CD4-positive, alpha-beta T cell treated with Interleukin-2 at 100 ng/mL for 4 hours (primary cell): Measurements from ENCODE around the gene WNK3.

Experiments used
- DNase-seq: peaks from one replicate; pipeline ENCODE4 v3.0.0-alpha.2; 2020; ENCODE audit warnings: low spot score

Gene WNK3

DNA sequence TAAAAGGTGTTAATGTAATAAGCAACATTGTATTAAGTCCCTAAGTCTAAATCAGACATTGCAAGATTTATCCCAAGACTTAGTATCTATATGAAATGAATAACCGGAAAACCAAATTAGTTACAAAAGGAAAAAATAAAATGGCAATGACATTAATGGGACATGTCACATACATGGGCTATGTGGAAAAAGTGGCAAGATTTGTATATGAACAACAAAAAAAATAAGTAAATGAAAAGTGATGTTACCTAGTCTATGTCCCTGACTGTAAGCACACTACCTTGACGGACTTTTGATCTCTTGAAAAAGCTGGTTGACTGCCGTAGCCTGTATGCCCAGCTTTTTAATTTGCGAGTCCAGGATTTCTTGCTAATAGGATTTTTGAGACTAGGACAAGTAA lies 119.3 kb downstream of the WNK3 start:
- no peak for DNase-seq

- no peak for DNase-seq
These were observed 120.8 kb downstream of the WNK3 start for GRCh38 chrX:54237014-54237413.

DNA sequence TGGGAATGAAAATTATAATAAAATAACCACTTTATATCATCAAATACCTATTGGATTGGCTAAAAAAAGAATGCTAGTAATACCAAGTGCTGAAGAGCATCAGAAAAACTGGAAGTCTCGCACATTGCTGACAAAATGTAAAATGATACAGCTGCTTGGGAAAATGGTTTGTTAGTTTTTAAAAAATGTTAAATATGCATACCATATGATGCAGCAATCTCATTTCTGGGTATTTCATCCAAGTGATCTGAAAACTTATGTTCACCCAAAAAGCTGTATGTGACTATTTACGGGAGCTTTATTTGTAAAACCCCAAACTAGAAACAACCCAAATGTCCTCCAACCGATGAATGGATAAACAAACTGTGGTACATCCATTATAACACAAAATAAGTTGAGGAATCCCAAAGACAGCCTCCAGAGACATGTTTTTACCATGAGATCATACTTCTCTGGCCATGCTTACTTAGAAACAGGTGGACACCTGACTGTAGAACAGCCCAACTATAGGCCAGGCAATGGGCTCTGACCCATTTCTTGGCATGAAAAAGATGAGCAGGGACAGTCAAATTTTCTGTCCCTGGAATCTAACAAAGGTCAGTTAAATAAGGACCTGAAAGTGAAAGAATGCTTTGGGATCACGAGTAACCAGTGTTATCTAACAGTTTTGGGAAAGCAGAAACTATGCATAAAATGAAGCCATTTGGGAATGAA lies 127.3 kb downstream of the WNK3 start:
- no peak for DNase-seq

- no peak for DNase-seq
These were observed 134.3 kb downstream of the WNK3 start for GRCh38 chrX:54223581-54223980.

GRCh38 chrX:54213603-54214002 lies 144.2 kb downstream of the WNK3 start:
- DNase-seq: no peak

DNA sequence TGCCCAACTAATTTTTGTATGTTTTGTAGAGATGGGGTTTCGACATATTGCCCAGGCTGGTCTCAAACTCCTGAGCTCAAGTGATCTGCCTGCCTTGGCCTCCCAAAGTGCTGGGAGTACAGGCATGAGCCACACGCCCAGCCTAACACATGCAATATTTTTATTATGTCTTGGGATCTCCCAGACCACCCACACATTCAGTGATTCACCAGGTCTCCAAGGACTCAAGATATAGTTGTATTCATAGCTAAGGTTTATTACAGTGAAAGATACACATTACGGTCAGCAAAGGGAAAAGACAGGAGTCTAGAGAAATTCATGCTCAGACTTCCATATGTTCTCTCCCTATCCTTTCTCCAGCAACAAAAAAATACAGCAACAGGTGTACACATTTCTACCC lies 149.3 kb downstream of the WNK3 start:
- DNase-seq: no peak

GRCh38 chrX:54198262-54198661 lies 159.6 kb downstream of the WNK3 start:
- no peak for DNase-seq

- DNase-seq: no peak
These were observed 162.8 kb downstream of the WNK3 start for GRCh38 chrX:54194982-54195588.

DNA sequence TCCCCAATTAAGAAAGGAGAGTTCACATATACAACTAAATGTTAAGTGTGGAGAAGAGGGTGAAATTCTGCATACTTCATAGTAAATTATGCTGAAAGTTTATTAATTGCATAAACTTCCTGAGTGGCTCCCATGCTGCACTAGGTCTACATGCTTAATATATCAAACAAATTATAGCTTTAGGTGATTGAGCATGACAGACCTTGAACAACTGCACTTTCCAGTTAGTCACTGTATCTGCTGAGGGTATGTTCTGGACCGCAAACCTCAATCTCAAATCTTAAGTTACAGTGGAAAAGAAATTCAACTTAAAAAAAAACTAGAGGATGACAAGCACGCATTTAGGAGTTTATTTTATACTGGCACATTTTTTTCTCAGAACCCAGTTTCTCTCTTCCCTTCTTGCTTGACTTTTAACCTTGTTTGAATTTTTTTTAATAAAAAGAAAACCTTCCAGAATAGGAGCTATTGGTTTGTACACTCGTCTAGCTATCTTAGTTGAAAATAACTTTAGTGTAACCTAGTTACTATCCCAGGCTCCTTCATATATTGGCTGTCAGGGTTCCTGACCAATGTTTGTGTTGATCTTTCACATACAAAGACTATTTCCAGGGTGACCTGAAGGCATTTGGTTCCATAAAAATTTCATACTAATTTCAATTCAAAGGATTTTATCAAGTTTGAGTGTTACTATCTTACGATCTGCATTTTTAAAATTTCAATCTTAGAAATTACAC lies 164.6 kb downstream of the WNK3 start:
- DNase-seq: no peak

- DNase-seq: no peak
These were observed 173.4 kb downstream of the WNK3 start for GRCh38 chrX:54184474-54184873.

DNA sequence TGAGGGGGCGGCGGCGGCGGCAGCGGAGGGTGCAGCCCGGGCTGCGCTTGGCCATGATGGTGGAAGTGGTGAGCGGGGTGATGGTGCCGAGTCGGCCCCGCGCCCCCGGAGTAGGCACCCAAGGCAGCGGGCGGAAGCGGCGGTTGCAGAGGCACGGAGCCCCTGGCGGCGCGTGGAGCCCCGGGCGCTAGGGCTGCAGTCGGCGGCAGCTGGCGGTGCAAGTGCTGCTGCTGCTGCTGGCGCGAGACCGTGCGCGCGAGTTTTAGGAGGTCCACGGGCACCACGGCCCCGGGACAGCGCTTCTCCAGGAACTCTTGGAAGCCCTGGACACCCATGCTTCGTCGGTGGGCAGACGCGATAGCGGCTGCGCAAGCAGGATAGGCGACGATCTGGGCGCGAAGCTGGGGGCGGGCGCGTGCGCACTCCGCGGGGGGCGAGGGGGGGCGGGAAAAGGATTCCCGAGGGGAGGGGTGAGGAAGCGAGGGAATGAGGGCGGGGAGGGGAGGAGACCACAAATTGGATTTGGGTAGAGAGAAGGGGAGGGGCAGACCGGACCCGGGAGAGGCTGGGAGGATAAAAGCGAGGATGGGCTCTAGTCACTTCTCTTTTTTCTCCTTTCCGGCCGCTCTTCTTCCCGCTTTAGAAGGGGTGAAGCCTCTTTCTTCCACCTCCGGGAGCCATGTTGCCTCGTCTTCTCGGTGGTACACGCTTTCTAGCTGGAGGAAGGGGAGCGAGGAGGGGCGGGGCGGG lies 174.8 kb downstream of the WNK3 start, which contains the start of gene FAM120C:
TSS of gene FAM120C (minus strand) at position 391 of the 750 bp plus-strand sequence. CDS start at position 335, 56 bp downstream.
- peak; percentile 63 for DNase-seq

- peak; percentile 66 for DNase-seq
These were observed 175.5 kb downstream of the WNK3 start for GRCh38 chrX:54182194-54182863.

DNA sequence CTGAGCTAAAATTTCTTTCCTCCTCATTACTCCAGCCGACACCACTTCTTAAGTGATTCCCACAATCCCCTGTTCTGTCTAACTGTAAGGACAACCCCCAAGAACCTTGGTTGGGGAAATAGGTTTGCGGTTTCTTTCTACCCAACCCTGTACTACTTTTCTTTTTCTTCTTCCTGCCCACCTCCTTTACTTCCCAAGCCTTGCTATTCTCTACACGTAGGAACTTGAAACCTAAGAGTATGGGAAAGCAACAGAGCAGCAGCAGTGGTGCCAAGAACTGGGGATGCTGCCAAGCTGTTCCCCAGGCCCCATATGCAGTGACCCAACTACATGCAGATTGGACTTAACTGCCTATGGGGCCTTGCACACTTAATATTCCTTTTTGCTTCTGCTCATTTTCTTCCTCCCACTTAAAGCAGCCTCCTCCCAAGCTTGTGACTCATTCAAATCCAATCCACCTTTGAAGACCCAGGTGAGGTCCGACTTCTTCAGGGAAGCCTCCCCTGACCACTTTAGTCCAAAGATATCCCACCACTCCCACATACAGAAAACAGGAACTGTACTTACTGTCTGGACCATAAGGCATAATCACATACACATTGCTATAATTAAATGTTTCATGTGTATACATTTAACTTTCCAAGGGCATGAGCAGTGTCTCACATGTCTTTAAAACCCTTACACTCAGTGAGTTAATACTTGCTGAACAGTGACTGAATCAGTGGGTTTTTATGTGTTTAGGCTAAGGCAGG lies 176.5 kb downstream of the WNK3 start:
- no peak for DNase-seq

GRCh38 chrX:54180403-54180802 lies 177.4 kb downstream of the WNK3 start:
- DNase-seq: no peak

DNA sequence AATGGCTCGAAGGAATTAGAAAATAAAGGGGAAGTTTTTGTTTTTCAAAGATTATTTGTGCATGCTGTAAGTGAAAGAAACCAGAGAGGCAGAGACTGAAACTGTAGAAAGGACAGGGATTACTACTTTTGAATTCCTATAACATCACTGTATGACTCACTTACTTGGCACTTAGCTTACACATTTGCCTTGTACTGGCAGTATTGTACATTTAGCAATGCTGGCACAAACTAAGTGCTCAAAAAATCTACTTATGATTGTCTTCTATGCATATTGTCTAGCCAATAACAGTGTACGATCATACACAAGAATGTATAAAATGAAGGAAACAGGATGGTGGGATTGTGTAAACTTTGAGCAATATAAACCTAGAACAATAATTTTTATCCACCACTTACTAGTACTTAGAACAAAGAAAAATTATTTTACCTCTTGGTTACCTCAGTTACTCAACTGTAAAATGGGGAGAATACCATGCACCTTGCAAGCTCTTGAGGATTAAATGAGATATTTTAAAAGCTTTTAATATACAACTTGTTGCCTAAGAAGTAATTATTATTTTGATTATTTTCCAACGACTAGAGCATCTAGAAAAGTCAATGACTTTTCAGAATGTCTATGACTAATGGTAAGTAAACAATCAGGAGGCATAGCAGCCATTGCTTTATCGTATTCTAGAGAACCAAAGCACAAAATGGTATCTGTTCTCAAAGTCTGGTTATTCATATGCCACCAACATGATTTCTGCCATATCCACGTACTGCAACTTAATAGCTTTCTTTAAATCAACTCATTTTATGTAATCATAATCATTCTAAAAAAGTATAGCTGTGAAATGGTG lies 179.5 kb downstream of the WNK3 start:
- DNase-seq: no peak

GRCh38 chrX:54177306-54177705 lies 180.5 kb downstream of the WNK3 start:
- DNase-seq: no peak

DNA sequence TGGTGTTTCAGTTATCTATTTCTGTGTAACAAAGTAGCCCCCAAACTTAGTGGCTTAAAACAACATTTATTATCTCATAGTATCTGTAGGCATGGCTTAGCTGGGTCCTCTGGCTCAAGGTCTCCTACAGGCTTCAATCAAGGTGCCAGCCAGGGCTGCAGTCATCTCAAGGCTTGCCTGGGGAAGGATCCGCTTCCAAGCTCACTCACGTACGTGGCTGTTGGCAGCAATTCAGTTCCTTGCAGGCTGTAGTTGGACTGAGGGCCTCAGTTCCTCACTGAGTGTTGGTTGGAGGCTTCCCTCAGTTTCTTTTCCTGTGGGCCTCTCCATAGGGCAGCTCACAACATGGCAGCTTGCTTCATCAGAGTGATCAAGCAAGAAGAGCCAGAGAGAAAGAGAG lies 184.1 kb downstream of the WNK3 start:
- no peak for DNase-seq

- DNase-seq: no peak
These were observed 185.4 kb downstream of the WNK3 start for GRCh38 chrX:54172455-54172854.

DNA sequence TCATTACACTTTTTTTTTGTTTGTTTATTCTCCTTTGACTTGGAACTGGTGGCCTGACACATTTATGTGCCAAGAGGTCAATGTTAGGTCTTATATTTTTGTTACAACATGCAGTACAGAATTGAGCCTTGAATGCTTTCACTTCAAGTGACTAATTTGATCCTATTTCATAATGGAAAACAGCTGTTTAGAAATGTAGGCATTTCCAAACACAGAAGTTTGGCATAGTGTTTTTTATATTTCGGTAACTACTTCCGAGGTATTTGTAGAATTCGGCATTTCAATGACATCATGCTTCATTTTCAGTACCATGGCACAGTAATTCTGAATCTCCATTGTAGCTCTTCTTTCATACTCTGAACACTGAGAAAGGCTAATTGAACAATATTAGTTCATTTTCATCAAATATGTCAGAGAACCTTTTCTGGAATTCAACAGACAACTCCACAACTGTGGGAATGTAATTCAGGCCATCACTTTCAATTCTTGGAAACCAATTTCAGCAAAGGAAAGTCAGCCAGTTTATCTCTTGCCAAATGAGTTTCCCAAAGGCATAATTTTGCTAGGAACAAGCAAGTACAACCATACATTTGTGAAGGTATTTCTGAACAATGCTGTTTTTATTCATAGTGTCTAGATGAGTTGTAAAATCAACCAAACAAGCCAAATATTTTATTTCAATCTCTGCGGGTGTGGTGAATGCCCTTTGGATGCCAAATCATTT lies 186.2 kb downstream of the WNK3 start:
- no peak for DNase-seq

GRCh38 chrX:54171091-54171490 lies 186.8 kb downstream of the WNK3 start:
- DNase-seq: no peak
